H9 (cell line): Measurements from ENCODE around the gene NOP53. TPM values are rescaled to one million over a fixed set of nuclear protein-coding genes. Genes with fewer than 3 reads are reported as not detected.

ENCODE experiments used
- DNase-seq: peaks from one replicate; pipeline ENCODE4 v3.0.0-alpha.2; 2017
- H2AFZ ChIP-seq: one replicate; pipeline ENCODE4 v1.6.1; 2013; ENCODE audit warnings: mild to moderate bottlenecking, low read length, control low read depth, moderate library complexity
- H2AK5ac ChIP-seq: 2 replicates; pipeline ENCODE4 v1.6.1; 2013; ENCODE audit warnings: low read length, control low read depth, mixed read lengths; ENCODE audit not compliant: insufficient read length
- H2BK120ac ChIP-seq: one replicate; pipeline ENCODE4 v1.6.1; 2013; ENCODE audit warnings: low read depth, mild to moderate bottlenecking, low read length, control low read depth, inconsistent platforms; ENCODE audit not compliant: poor library complexity, severe bottlenecking
- H2BK12ac ChIP-seq: 2 replicates; pipeline ENCODE4 v1.6.1; 2013; ENCODE audit warnings: low read length, control low read depth, mixed read lengths, low read depth; ENCODE audit not compliant: insufficient read length
- H2BK15ac ChIP-seq: 2 replicates; pipeline ENCODE4 v1.6.1; 2013; ENCODE audit warnings: low read depth, low read length, control low read depth
- H2BK20ac ChIP-seq: one replicate; pipeline ENCODE4 v1.6.1; 2013; ENCODE audit warnings: low read depth, mild to moderate bottlenecking, low read length, control low read depth, inconsistent platforms; ENCODE audit not compliant: poor library complexity, severe bottlenecking
- H2BK5ac ChIP-seq: 2 replicates; pipeline ENCODE4 v1.6.1; 2013; ENCODE audit warnings: low read length, control low read depth, mixed read lengths; ENCODE audit not compliant: insufficient read length
- H3K14ac ChIP-seq: 2 replicates; pipeline ENCODE4 v1.6.1; 2013; ENCODE audit warnings: low read length, control low read depth; ENCODE audit not compliant: insufficient read depth
- H3K18ac ChIP-seq: 2 replicates; pipeline ENCODE4 v1.6.1; 2013; ENCODE audit warnings: low read depth, mild to moderate bottlenecking, mixed read lengths, low read length, control low read depth; ENCODE audit not compliant: insufficient read length
- H3K23ac ChIP-seq: 2 replicates; pipeline ENCODE4 v1.6.1; 2013; ENCODE audit warnings: low read length, control low read depth, mixed read lengths, low read depth; ENCODE audit not compliant: insufficient read length
- H3K23me2 ChIP-seq: 2 replicates; pipeline ENCODE4 v1.6.1; 2013; ENCODE audit warnings: low read depth, mild to moderate bottlenecking, mixed read lengths, low read length, control low read depth; ENCODE audit not compliant: insufficient read length, poor library complexity, severe bottlenecking
- H3K27ac ChIP-seq: 2 replicates; pipeline ENCODE4 v1.5.1; 2013; ENCODE audit warnings: low read length, control low read depth, mixed read lengths, low read depth; ENCODE audit not compliant: insufficient read length
- H3K27me3 ChIP-seq: 2 replicates; pipeline ENCODE4 v1.6.1; 2013; ENCODE audit warnings: low read length, control low read depth, inconsistent platforms; ENCODE audit not compliant: insufficient read depth
- H3K4ac ChIP-seq: 2 replicates; pipeline ENCODE4 v1.6.1; 2013; ENCODE audit warnings: low read depth, mild to moderate bottlenecking, control low read depth, inconsistent platforms, low read length, moderate library complexity
- H3K4me1 ChIP-seq: 2 replicates; pipeline ENCODE4 v1.6.1; 2013; ENCODE audit warnings: low read length, control low read depth, inconsistent platforms; ENCODE audit not compliant: insufficient read depth
- H3K4me2 ChIP-seq: 2 replicates; pipeline ENCODE4 v1.6.1; 2013; ENCODE audit warnings: low read length, control low read depth, mixed read lengths; ENCODE audit not compliant: insufficient read length, insufficient read depth
- H3K56ac ChIP-seq: 2 replicates; pipeline ENCODE4 v1.6.1; 2013; ENCODE audit warnings: low read depth, mild to moderate bottlenecking, mixed read lengths, low read length, control low read depth; ENCODE audit not compliant: insufficient read length
- H3K79me1 ChIP-seq: 2 replicates; pipeline ENCODE4 v1.6.1; 2013; ENCODE audit warnings: low read depth, mild to moderate bottlenecking, moderate library complexity, low read length, control low read depth, inconsistent platforms; ENCODE audit not compliant: insufficient read depth, poor library complexity, severe bottlenecking
- H3K79me2 ChIP-seq: 2 replicates; pipeline ENCODE4 v1.6.1; 2013; ENCODE audit warnings: low read length, control low read depth, inconsistent platforms; ENCODE audit not compliant: insufficient read depth
- H3K9ac ChIP-seq: 2 replicates; pipeline ENCODE4 v1.6.1; 2013; ENCODE audit warnings: low read length, control low read depth, mixed read lengths; ENCODE audit not compliant: insufficient read length; ENCODE audit errors: extremely low read depth
- H3K9me3 ChIP-seq: one replicate; pipeline ENCODE4 v1.6.1; 2013; ENCODE audit warnings: low read depth, low read length, inconsistent platforms; ENCODE audit not compliant: control insufficient read depth
- H3T11ph ChIP-seq: one replicate; pipeline ENCODE4 v1.6.1; 2013; ENCODE audit warnings: mild to moderate bottlenecking, low read length, control low read depth, inconsistent platforms
- H4K20me1 ChIP-seq: one replicate; pipeline ENCODE4 v1.6.1; 2013; ENCODE audit not compliant: control insufficient read depth, insufficient read length, insufficient read depth
- H4K5ac ChIP-seq: 2 replicates; pipeline ENCODE4 v1.6.1; 2013; ENCODE audit warnings: low read depth, mild to moderate bottlenecking, mixed read lengths, low read length, control low read depth; ENCODE audit not compliant: insufficient read length
- H4K8ac ChIP-seq: replicated peaks from 2 replicates; pipeline ENCODE4 v1.6.1; 2013; ENCODE audit warnings: low read length, control low read depth, mixed read lengths, low read depth; ENCODE audit not compliant: insufficient read length
- H4K91ac ChIP-seq: 2 replicates; pipeline ENCODE4 v1.6.1; 2013; ENCODE audit warnings: low read depth, mild to moderate bottlenecking, moderate library complexity, mixed read lengths, low read length, control low read depth; ENCODE audit not compliant: insufficient read length
- H3K27ac Mint-ChIP-seq, 3 experiments: 2 replicates in 2 of 3; 3 replicates in 1 of 3; pipeline ENCODE4 v1.8.0; 2020 to 2021; ENCODE audit warnings: mixed read lengths in 3 of 3, mild to moderate bottlenecking in 1 of 3, moderate library complexity in 1 of 3
- H3K27me3 Mint-ChIP-seq: 2 replicates; pipeline ENCODE4 v1.8.0; 2021; ENCODE audit warnings: low read depth, mild to moderate bottlenecking, moderate library complexity, mixed read lengths
- H3K36me3 Mint-ChIP-seq, 3 experiments: 2 replicates in 2 of 3; 3 replicates in 1 of 3; pipeline ENCODE4 v1.8.0; 2020 to 2021; ENCODE audit warnings: low read depth in 3 of 3, mixed read lengths in 3 of 3; ENCODE audit not compliant: insufficient read depth in 1 of 3
- H3K4me1 Mint-ChIP-seq, 2 experiments: 2 replicates each; pipeline ENCODE4 v1.8.0; 2020; ENCODE audit warnings: mixed read lengths in 2 of 2
- H3K4me3 Mint-ChIP-seq, 2 experiments: 2 replicates in 1 of 2; 3 replicates in 1 of 2; pipeline ENCODE4 v1.8.0; 2020 to 2021; ENCODE audit warnings: mild to moderate bottlenecking in 2 of 2, mixed read lengths in 2 of 2, moderate library complexity in 1 of 2
- H3K9me3 Mint-ChIP-seq, 2 experiments: 2 replicates in 1 of 2; 3 replicates in 1 of 2; pipeline ENCODE4 v1.8.0; 2020; ENCODE audit warnings: mild to moderate bottlenecking in 2 of 2, mixed read lengths in 2 of 2, moderate library complexity in 1 of 2
- WGBS: extraction: QIAGEN DNeasy Blood & Tissue Kit; methylation state at CpG from one replicate; pipeline ENCODE4 v1.1.7; 2013; ENCODE audit warnings: missing lambda C conversion rate, low lambda C conversion rate, mixed read lengths; ENCODE audit not compliant: insufficient read length; ENCODE audit errors: extremely low coverage; 5-methylcytosine and 5-hydroxymethylcytosine counted together
- total RNA-seq: library from RNA; stranded (reverse); gene quantifications from 2 replicates; pipeline ENCODE4 v1.2.1, GENCODE V29; 2021
- TF ChIP-seq, protein P1 (sequence below): fragments of 200-600 bp; sonication (generic); conservative IDR thresholded peaks from 3 replicates; pipeline ENCODE4 v1.8.0; 2021; ENCODE audit warnings: antibody characterized with exemption, mild to moderate bottlenecking

NOP53 gene
- total RNA-seq, 1 experiment from 2014 or later: 325 TPM

DNA sequence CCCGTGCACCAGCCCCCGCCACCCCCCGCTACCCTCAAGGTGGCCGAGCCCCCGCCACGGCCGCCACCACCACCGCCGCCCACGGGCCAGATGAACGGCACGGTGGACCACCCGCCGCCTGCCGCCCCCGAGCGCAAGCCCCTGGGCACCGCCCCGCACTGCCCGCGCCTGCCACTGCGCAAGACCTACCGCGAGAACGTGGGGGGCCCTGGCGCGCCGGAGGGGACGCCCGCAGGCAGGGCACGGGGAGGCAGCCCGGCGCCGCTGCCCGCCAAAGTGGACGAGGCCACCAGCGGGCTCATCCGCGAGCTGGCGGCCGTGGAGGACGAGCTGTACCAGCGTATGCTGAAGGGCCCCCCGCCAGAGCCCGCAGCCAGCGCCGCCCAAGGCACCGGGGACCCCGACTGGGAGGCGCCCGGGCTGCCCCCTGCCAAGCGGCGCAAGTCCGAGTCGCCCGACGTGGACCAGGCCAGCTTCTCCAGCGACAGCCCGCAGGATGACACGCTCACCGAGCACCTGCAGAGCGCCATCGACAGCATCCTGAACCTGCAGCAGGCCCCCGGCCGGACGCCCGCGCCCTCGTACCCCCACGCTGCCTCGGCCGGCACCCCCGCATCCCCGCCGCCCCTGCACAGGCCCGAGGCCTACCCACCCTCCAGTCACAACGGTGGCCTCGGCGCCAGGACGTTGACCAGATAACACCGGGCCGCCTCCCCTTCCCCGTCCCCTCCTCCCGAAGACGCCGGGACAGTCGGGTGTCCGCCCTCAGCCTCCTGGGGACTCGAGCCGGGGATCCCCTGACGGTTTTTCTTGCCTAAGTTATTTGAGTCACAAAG is 43.4 kb upstream of the NOP53 start:
- H3K27me3 ChIP-seq: no peaks in the 10 kb centered on the region
- no peak overlapping the region for H3K56ac ChIP-seq
- H3K27me3 Mint-ChIP-seq: no peaks in the 10 kb centered on the region; the same call in 1 of the 2 replicates
- no peak overlapping the region for H2BK15ac ChIP-seq
- H3K14ac ChIP-seq: no peak overlapping the region
- H4K91ac ChIP-seq: no peak overlapping the region
- H4K8ac ChIP-seq: no peak overlapping the region
- H3K23me2 ChIP-seq: no peaks in the 10 kb centered on the region
- H3K9me3 Mint-ChIP-seq: no peaks in the 10 kb centered on the region; a peak in 1 of 5 replicates
- H3K23ac ChIP-seq: no peak overlapping the region
- no peak overlapping the region for H3K27ac ChIP-seq
- no peak overlapping the region for H2BK120ac ChIP-seq
- H3K9me3 ChIP-seq: no peaks in the 10 kb centered on the region
- no peak overlapping the region for H2AFZ ChIP-seq
- no peak overlapping the region for H3K27ac Mint-ChIP-seq
- H3K36me3 Mint-ChIP-seq: peaks cover 11 to 44% (median 39%) of the 10 kb centered on the region in 3 experiments; a peak in 6 of 7 replicates
- no peak overlapping the region for H3K4ac ChIP-seq
- no peak overlapping the region for H3K9ac ChIP-seq
- no peak overlapping the region for H3K4me2 ChIP-seq
- no peak for DNase-seq
- peaks cover 2 to 6% of the 10 kb centered on the region in 2 experiments; a peak in 2 of 4 replicates for H3K4me1 Mint-ChIP-seq
- no peaks in the 10 kb centered on the region for H4K20me1 ChIP-seq
- H2BK5ac ChIP-seq: no peak overlapping the region
- H2BK12ac ChIP-seq: no peak overlapping the region
- H4K5ac ChIP-seq: no peak overlapping the region
- no peaks in the 10 kb centered on the region for H3K79me1 ChIP-seq
- no peak overlapping the region for H3T11ph ChIP-seq
- H3K4me1 ChIP-seq: no peaks in the 10 kb centered on the region
- no peak overlapping the region for H2AK5ac ChIP-seq
- H3K79me2 ChIP-seq: no peaks in the 10 kb centered on the region
- no CpG with 5 or more reads among the region's 91 CpGs for WGBS
- no peak overlapping the region for H3K18ac ChIP-seq
- H2BK20ac ChIP-seq: no peak overlapping the region
- no peak overlapping the region for H3K4me3 Mint-ChIP-seq
- TF ChIP-seq, protein P1, sequence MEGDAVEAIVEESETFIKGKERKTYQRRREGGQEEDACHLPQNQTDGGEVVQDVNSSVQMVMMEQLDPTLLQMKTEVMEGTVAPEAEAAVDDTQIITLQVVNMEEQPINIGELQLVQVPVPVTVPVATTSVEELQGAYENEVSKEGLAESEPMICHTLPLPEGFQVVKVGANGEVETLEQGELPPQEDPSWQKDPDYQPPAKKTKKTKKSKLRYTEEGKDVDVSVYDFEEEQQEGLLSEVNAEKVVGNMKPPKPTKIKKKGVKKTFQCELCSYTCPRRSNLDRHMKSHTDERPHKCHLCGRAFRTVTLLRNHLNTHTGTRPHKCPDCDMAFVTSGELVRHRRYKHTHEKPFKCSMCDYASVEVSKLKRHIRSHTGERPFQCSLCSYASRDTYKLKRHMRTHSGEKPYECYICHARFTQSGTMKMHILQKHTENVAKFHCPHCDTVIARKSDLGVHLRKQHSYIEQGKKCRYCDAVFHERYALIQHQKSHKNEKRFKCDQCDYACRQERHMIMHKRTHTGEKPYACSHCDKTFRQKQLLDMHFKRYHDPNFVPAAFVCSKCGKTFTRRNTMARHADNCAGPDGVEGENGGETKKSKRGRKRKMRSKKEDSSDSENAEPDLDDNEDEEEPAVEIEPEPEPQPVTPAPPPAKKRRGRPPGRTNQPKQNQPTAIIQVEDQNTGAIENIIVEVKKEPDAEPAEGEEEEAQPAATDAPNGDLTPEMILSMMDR: no peak
